Subcutaneous adipose tissue (tissue), 4 donors: ENCODE measurements around the gene DPEP2NB. TPM values are rescaled to one million over a fixed set of nuclear protein-coding genes. Genes with fewer than 3 reads are reported as not detected.

Experiments
- CTCF ChIP-seq: fragments of 450-650 bp; IDR thresholded peaks from one replicate; pipeline ENCODE4 v1.5.1; 2016; ENCODE audit warnings: low read depth, mild to moderate bottlenecking, control low read depth, antibody characterized with exemption, moderate library complexity
- small RNA-seq: library from RNA; depleted of rRNA; stranded (forward); fragments of <200 nt; gene quantifications from one replicate; pipeline ENCODE3, GENCODE V24; 2016
- total RNA-seq, 4 donors: library from RNA; depleted of rRNA; stranded (reverse); fragments of >200 nt; gene quantifications; one replicate each; pipeline ENCODE4 v1.1.0, GENCODE V29; 2016

DPEP2NB gene
- total RNA-seq, 4 donors from 2014 or later: not detected

GRCh38 chr16:67967183-67967957 is 48.3 kb downstream of the DPEP2NB start:
- TF ChIP-seq CTCF: no peak

GRCh38 chr16:67966549-67967182 is 49.0 kb downstream of the DPEP2NB start:
- TF ChIP-seq CTCF: no peak

GRCh38 chr16:67965668-67966548 is 49.8 kb downstream of the DPEP2NB start:
- no peak for TF ChIP-seq CTCF

GRCh38 chr16:67964477-67965131 is 51.1 kb downstream of the DPEP2NB start:
- TF ChIP-seq CTCF: no peak

GRCh38 chr16:67963662-67964321 is 51.9 kb downstream of the DPEP2NB start:
- no peak for TF ChIP-seq CTCF

Small RNAs within 50 kb of the gene (small RNA-seq; reads per million reads assigned to genes)
- not detected for gene RNU6-359P

Other genes starting within 250 kb of the DPEP2NB start
- gene RANBP10, start 209.4 kb downstream of the DPEP2NB start, total RNA-seq: 10 to 100 TPM in 1 of 4 donors, 1 to 10 TPM in 3; 8.1 to 11.7 (median 9.3) TPM
- 1 to 10 TPM in 2 of 4 donors, under 1 TPM in 1, not detected in 1; 0.88 to 1.5 (median 1.0) TPM for gene TSNAXIP1, start 209.0 kb downstream of the DPEP2NB start, total RNA-seq
- gene THAP11, start 173.6 kb downstream of the DPEP2NB start, total RNA-seq: 10 to 100 TPM; 21.2 to 36.9 (median 34.0) TPM
- gene NUTF2, start 169.0 kb downstream of the DPEP2NB start, total RNA-seq: 10 to 100 TPM; 56.5 to 98.2 (median 75.4) TPM
- 10 to 100 TPM; 22.8 to 48.0 (median 30.8) TPM for gene CENPT, start 168.2 kb downstream of the DPEP2NB start, total RNA-seq
- 10 to 100 TPM; 21.0 to 47.5 (median 28.3) TPM for gene EDC4, start 142.9 kb downstream of the DPEP2NB start, total RNA-seq
- gene NRN1L, start 131.0 kb downstream of the DPEP2NB start, total RNA-seq: 1 to 10 TPM in 3 of 4 donors, not detected in 1; 1.3 to 7.2 (median 2.5) TPM
- gene PSKH1, start 122.7 kb downstream of the DPEP2NB start, total RNA-seq: 10 to 100 TPM in 2 of 4 donors, 1 to 10 TPM in 2; 7.0 to 28.4 (median 10.9) TPM
- gene CTRL, start 84.0 kb downstream of the DPEP2NB start, total RNA-seq: 1 to 10 TPM in 1 of 4 donors, under 1 TPM in 2, not detected in 1; 0.85 to 4.1 (median 0.88) TPM
- 10 to 100 TPM; 10.3 to 45.8 (median 39.9) TPM for gene PSMB10, start 79.1 kb downstream of the DPEP2NB start, total RNA-seq
- gene LCAT, start 71.8 kb downstream of the DPEP2NB start, total RNA-seq: 10 to 100 TPM in 2 of 4 donors, 1 to 10 TPM in 2; 7.9 to 16.2 (median 10.5) TPM
- 10 to 100 TPM; 36.2 to 77.2 (median 36.9) TPM for gene SLC12A4, start 47.3 kb downstream of the DPEP2NB start, total RNA-seq
- under 1 TPM in 1 of 4 donors, not detected in 3; 0.22 TPM for gene DPEP3, start 35.4 kb downstream of the DPEP2NB start, total RNA-seq
- gene DPEP2, start 16.4 kb downstream of the DPEP2NB start, total RNA-seq: 10 to 100 TPM in 1 of 4 donors, 1 to 10 TPM in 2, under 1 TPM in 1; 0.98 to 28.7 (median 9.5) TPM
- 1 to 10 TPM; 6.2 to 8.5 (median 7.2) TPM for gene DDX28, start 7.3 kb upstream of the DPEP2NB start, total RNA-seq
- 10 to 100 TPM in 2 of 4 donors, 1 to 10 TPM in 2; 6.4 to 19.8 (median 9.8) TPM for gene DUS2, start 7.4 kb upstream of the DPEP2NB start, total RNA-seq
- 10 to 100 TPM; 39.9 to 47.6 (median 45.5) TPM for gene NFATC3, start 69.5 kb upstream of the DPEP2NB start, total RNA-seq
- 1 to 10 TPM in 1 of 4 donors, under 1 TPM in 3; 0.17 to 1.1 (median 0.27) TPM for gene ESRP2, start 220.2 kb upstream of the DPEP2NB start, total RNA-seq
- gene PLA2G15, start 229.5 kb upstream of the DPEP2NB start, total RNA-seq: 10 to 100 TPM; 16.3 to 62.4 (median 36.0) TPM
- 100 to 1,000 TPM in 3 of 4 donors, 10 to 100 TPM in 1; 87.4 to 494 (median 177) TPM for gene SLC7A6, start 248.6 kb upstream of the DPEP2NB start, total RNA-seq